ENCODE data around the gene FANCC. TPM values are rescaled to one million over a fixed set of nuclear protein-coding genes. Genes with fewer than 3 reads are reported as not detected.

Gene FANCC
- total and polyA plus RNA-seq, 10 donors = 0.89 to 9.7 (median 6.6) TPM

GRCh38 chr9:95107001-95107749 lies 210.3 kb downstream of the FANCC start:
- Histone ChIP-seq H3K27me3 (replicated peaks in 1 of 7) (no peaks in the 10 kb centered on the region), H3K4me1 (peaks cover 0 to 36% (median 7%) of the 10 kb centered on the region in 6 donors), H3K27ac (peak overlapping the region in 5 of 8 donors; percentile 3 to 62 (median 24)), H3K9me3 (no peaks in the 10 kb centered on the region), H3K36me3 (peaks cover 0 to 71% (median 9%) of the 10 kb centered on the region in 6 donors), H3K4me3 (no peak overlapping the region)
- TF ChIP-seq POLR2A (IDR thresholded peaks at IDR 0.05) = no peak
- TF ChIP-seq CTCF (IDR thresholded peaks at IDR 0.05 in 8 of 11, conservative IDR thresholded peaks at IDR 0.05 in 3 of 11) = no peak
- TF ChIP-seq POLR2AphosphoS5 (IDR thresholded peaks at IDR 0.05) = no peak
- DNase-seq = no peak
- intact Hi-C loops (cut with DNase I; ENCODE audit: low total_unique reads) = no loop called here
- WGBS, 5 donors = 82 to 89% (median 85%) methylated on average over 18 of the region's 18 CpGs

- 90 to 93% (median 90%) methylated on average over 13 of the region's 13 CpGs for WGBS, 5 donors
- intact Hi-C loops (cut with DNase I; ENCODE audit: low total_unique reads) = no loop called here
- no peaks in the 10 kb centered on the region for H3K9me3 ChIP-seq
- peaks cover 0 to 36% (median 7%) of the 10 kb centered on the region in 6 donors for H3K4me1 ChIP-seq
- H3K4me3 ChIP-seq = no peak overlapping the region
- H3K27ac ChIP-seq = peak overlapping the region in 1 of 8 donors; percentile 15
- peaks cover 0 to 69% (median 4%) of the 10 kb centered on the region in 6 donors for H3K36me3 ChIP-seq
- no peaks in the 10 kb centered on the region for H3K27me3 ChIP-seq (replicated peaks in 1 of 7)
- no peak for DNase-seq
- TF ChIP-seq POLR2AphosphoS5 (IDR thresholded peaks at IDR 0.05) = no peak
- no peak for TF ChIP-seq POLR2A (IDR thresholded peaks at IDR 0.05)
- TF ChIP-seq CTCF (IDR thresholded peaks at IDR 0.05 in 8 of 11, conservative IDR thresholded peaks at IDR 0.05 in 3 of 11) = no peak
Observed at GRCh38 chr9:95105519-95106287, 211.8 kb downstream of the FANCC start.

GRCh38 chr9:95104980-95105379 lies 212.5 kb downstream of the FANCC start:
- peaks cover 0 to 36% (median 7%) of the 10 kb centered on the region in 6 donors for H3K4me1 ChIP-seq
- no peak for DNase-seq
- peaks cover 0 to 72% (median 4%) of the 10 kb centered on the region in 6 donors for H3K36me3 ChIP-seq
- TF ChIP-seq CTCF (IDR thresholded peaks at IDR 0.05 in 8 of 11, conservative IDR thresholded peaks at IDR 0.05 in 3 of 11) = no peak
- TF ChIP-seq POLR2A (IDR thresholded peaks at IDR 0.05) = no peak
- TF ChIP-seq POLR2AphosphoS5 (IDR thresholded peaks at IDR 0.05) = no peak
- intact Hi-C loops (cut with DNase I; ENCODE audit: low total_unique reads) = no loop called here
- H3K27me3 ChIP-seq (replicated peaks in 1 of 7) = no peaks in the 10 kb centered on the region
- no peaks in the 10 kb centered on the region for H3K9me3 ChIP-seq
- 94 to 99% (median 95%) methylated on average over 12 of the region's 12 CpGs for WGBS, 5 donors
- no peak overlapping the region for H3K4me3 ChIP-seq
- peak overlapping the region in 1 of 8 donors; percentile 15 for H3K27ac ChIP-seq

- Histone ChIP-seq H3K4me1 (peaks cover 0 to 36% (median 7%) of the 10 kb centered on the region in 6 donors), H3K27ac (peak overlapping the region in 2 of 8 donors; percentile 15 to 26), H3K9me3 (no peaks in the 10 kb centered on the region), H3K4me3 (no peak overlapping the region), H3K27me3 (replicated peaks in 1 of 7) (no peaks in the 10 kb centered on the region), H3K36me3 (peaks cover 0 to 72% (median 4%) of the 10 kb centered on the region in 6 donors)
- intact Hi-C loops (cut with DNase I; ENCODE audit: low total_unique reads) = no loop called here
- WGBS, 5 donors = 71 to 88% (median 83%) methylated on average over 7 to 8 of the region's 8 CpGs
- no peak for DNase-seq
- TF ChIP-seq POLR2AphosphoS5 (IDR thresholded peaks at IDR 0.05) (no peak), POLR2A (IDR thresholded peaks at IDR 0.05) (no peak), CTCF (IDR thresholded peaks at IDR 0.05 in 8 of 11, conservative IDR thresholded peaks at IDR 0.05 in 3 of 11) (no peak)
Observed at GRCh38 chr9:95104581-95104960, 212.9 kb downstream of the FANCC start.

Data from spleen (tissue), 11 donors.